GM11168 (cell line): ENCODE data around the gene SFTPB.
"Not testable (repeated sequence)": the region's sequence is repeated elsewhere in the genome, so short reads cannot be mapped to it uniquely, and the experiment has no call there.

Source experiments
- in situ Hi-C: fragments of 300-500 bp; cut with MboI; formaldehyde crosslinking; loops from one replicate; pipeline ENCODE4 v1.12.0; 2022; ENCODE audit warnings: low sequenced_read_pairs; ENCODE audit not compliant: unreplicated experiment

The SFTPB gene

GRCh38 chr2:85660301-85660700, 7.7 kb downstream of the SFTPB start:
- in situ Hi-C loops = not testable (repeated sequence)

- in situ Hi-C loops = no loop called here
Measured at GRCh38 chr2:85659324-85659981, 8.5 kb downstream of the SFTPB start.

DNA sequence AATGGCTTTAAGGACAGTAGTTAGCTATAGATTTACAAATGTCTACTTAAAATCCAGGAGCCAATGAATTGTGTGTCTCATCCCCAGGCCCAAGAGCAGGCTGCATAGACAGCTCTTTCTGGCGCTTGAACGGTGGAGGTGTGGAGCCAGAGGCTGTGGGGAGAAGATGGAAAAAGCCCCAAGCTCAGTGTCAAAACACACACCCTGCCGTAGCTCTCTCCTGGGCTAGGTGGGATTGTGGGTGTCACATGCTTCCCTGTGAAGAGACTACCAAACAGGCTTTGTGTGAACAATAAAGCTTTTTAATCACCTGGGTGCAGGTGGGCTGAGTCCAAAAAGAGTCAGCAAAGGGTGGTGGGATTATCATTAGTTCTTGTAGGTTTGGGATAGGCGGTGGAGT, 10.6 kb downstream of the SFTPB start:
- in situ Hi-C loops = not testable (repeated sequence)

GRCh38 chr2:85656468-85656867, 11.5 kb downstream of the SFTPB start:
- in situ Hi-C loops = no loop called here

DNA sequence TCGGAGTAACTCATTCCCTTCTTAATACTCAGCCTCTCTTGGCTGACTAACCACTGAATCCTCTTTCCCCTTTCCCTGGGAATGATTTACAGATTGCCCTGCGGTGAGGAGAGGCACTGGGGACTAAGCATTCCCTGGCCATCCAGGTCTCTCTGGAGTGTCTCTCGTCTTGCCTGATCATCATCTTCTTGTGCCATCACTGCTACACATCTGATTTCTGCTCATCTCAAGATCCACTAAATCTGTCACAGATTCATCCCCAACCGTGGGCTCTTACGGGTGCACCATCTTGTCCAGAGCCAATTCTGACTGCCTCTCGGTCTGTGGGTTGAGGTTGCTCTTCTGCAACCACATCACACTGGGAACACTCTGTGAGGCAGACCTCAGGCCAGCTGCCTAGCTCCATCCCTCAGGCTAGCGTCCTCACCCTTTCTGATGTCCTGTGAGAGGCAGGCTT, 12.0 kb downstream of the SFTPB start:
- in situ Hi-C loops = no loop called here

- in situ Hi-C loops = no loop called here
Measured at GRCh38 chr2:85653996-85654395, 14.0 kb downstream of the SFTPB start.

GRCh38 chr2:85652056-85652455, 15.9 kb downstream of the SFTPB start:
- in situ Hi-C loops = no loop called here

DNA sequence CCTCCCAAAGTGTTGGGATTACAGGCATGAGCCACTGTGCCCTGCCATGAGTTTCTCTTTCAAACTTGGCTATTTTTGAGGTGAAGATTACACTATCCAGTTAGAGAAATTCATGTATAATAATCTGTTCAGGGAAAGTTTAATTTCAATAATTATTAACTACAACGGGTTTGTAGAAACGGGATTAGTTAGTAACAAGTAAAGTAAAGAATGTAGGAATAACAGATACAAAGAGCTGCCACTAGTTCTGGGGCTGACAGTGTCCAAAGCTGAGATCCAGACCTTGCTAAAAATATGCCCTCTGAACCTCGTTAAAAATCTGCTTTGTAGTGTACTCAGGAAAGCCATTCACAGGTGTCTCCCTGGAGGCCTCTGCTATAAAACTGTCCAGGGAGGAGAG, 16.9 kb downstream of the SFTPB start:
- in situ Hi-C loops = no loop called here

DNA sequence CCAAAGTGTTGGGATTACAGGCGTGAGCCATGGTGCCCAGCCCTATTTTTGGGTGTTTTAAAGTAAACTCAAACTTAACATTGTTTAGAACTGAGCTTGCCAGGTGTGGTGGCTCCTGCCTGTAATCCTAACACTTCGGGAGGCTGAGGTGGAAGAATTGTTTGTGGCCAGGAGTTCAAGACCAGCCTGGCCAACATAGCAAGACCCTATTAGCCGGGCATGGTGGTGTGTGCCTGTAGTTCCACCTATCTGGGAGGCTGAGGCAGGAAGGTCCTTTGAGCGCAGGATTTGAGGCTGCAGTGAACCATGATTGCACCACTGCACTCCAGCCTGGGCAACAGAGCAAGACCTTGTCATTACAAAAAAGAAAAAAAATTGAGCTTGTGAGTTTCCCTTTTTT, 17.5 kb downstream of the SFTPB start:
- in situ Hi-C loops = no loop called here

DNA sequence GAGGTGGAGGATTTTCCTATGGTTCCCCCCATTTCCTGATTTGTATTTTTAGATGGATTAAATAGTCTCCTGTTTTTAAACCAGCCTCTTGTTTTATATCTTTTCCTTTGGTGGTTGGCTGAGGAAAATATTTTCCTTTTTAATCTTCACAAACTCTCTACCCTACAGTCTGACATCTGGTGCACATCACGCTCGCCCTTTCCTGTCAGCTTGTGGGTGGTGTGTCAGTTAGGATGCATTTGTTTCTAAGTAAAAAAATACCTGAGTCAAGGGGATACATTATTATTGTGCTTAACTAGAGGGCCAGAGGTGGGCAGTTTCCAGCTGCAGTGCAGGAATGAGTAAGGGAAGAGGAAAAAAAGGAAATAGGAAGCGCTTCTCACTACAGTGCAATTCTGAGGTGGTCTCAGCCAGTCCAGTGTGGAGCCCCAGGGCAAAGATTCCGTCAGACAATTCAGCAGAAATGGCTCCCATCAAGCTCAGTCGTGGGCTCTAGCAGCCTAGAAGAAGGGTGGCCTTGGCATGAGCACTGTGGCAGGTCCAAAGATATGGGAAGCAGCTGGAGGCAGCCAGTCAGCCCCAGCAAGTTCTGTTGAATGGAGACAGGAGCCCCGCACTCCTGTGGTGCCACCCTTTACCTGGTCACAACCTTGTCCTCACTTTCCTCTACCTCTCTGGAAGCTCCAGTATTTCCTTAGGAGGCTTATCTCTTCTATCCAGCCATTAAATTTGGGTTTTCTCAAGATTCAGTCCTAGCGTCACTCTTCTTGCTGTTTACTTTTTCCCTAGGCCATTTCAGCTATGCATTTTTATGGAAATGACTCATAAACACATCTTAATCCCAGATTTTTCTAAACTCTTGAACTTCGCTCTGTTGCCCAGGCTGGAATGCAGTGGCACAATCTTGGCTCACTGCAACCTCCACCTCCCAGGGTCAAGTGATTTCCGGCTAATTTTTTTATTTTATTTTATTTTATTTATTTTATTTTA, 18.5 kb downstream of the SFTPB start:
- in situ Hi-C loops = no loop called here

DNA sequence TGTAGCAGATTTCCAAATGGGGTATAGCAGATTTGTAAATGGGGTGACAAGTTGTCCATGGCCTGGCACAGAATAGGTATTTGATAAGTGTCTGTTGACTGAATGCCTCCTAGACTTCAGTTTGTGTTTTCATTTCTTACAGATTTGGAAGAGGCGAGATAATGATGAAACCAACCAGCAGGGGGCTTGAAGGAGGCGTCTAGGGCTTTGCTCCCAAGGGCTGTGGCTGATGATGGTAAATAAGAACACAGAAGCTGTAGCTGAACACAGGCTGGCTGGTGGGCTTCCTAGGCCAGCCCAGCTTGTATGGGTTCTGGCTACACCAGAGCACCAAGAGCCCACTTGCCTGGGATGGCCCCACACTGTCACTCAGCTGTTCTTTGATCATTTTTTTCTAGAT, 19.4 kb downstream of the SFTPB start:
- in situ Hi-C loops = no loop called here

DNA sequence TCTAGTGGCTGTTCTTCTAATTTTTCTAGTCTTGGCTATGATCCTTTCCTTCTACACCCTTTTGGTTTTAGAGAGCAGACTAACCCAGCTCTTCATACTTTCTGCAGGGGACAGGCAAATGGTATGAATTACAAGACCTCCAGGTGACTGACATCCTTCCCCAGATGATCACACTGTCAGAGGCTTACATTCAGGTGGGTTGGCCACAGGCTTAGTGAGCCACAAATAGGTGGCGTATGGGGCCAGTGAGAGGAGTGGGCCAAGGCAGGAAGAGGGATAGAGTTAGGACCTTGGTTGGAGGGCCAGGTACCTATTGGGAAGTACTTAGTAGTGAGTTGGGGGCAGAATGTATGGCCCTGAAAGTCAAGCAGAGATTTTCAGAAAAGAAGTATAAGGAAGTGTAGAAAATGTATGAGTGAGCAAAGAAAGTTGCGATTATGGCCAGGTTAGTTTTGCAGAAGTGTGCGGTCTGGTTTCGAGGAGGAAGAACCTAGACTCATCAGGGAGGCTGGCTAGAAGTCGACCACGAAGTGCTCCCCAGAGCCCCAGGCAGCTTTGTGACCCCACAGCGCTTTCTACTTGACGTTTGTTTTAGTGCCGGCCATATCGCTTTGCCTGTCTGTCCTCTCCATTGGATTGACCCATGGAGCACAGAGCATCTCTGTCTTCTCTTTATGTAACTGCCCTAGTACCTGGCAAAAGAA, 20.0 kb downstream of the SFTPB start:
- in situ Hi-C loops = no loop called here

DNA sequence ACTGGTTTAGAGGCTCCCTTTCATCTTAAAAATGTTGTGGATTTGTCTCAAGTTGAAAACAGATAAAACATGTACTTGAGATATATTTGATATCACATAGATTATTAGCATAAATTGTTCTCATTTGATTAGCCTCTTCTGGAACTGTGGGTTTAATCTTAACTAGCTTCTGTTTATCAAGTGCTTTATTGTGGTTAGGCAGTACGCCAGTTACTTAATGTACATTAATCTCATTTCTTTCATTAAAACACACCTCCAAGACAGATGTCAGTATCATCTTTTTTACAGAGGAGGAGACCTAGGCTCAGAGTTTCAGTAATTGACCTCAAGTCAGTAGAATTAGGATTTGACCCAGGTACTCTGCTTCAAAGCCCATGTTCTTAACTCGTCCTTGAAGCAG, 21.8 kb downstream of the SFTPB start:
- in situ Hi-C loops = no loop called here

DNA sequence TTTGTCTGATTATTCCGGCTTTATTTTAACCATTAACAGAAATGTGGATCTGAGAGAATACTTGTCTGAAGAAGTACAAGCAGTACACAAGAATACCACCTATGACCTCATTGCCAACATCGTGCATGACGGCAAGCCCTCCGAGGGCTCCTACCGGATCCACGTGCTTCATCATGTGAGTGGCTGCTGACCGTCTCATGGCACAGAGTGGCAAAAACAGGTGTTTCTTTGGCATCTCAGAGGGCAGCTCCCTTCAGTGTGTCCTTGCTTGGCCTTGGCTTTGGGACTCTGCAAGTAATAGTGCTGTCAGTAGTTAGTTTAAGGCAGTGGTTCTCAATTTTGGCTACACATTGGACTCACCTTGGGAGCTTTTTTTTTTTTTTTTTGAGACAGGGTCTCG, 23.1 kb downstream of the SFTPB start:
- in situ Hi-C loops = no loop called here

DNA sequence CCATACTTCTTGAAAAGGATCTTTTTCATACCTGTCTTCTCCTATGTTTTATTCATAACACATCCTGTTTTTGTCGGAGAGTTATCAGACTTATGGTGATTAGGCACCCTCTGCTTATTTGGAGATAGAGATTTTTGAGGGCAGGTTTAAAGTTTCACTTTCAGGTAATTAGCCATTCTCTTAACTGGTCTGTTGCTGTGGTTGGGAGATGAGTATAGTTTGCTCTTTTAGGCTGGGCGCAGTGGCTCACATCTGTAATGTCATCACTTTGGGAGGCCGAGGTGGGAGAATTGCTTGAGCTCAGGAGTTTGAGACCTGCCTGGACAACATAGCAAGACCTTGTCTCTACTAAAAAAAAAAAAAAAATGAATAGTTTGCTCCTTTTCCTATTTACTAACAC, 25.3 kb downstream of the SFTPB start:
- in situ Hi-C loops = no loop called here

GRCh38 chr2:85635636-85636035, 32.4 kb downstream of the SFTPB start:
- in situ Hi-C loops = no loop called here

GRCh38 chr2:85635011-85635410, 33.0 kb downstream of the SFTPB start:
- in situ Hi-C loops = no loop called here

DNA sequence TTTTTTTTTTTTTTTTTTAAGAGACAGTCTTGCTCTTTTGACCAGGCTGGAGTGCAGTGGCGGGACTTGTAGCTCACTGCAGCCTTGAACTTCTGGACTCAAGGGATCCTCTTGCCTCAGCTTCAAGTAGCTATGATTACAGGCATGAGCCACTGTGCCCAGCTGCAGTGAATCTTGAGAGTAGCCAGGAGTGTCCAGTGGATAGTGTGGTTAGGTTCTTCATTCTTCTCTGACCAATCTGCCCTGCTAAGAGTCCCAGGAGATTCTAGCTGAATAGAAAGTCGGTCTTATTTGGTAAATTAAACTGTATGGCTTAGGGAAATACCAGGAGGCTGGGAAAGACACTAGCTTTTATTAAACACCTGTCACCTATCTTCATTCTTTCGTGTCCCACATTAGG, 36.7 kb downstream of the SFTPB start:
- in situ Hi-C loops = no loop called here

GRCh38 chr2:85628658-85629057, 39.3 kb downstream of the SFTPB start:
- in situ Hi-C loops = no loop called here

- in situ Hi-C loops = no loop called here
Measured at GRCh38 chr2:85623991-85624390, 44.0 kb downstream of the SFTPB start.

DNA sequence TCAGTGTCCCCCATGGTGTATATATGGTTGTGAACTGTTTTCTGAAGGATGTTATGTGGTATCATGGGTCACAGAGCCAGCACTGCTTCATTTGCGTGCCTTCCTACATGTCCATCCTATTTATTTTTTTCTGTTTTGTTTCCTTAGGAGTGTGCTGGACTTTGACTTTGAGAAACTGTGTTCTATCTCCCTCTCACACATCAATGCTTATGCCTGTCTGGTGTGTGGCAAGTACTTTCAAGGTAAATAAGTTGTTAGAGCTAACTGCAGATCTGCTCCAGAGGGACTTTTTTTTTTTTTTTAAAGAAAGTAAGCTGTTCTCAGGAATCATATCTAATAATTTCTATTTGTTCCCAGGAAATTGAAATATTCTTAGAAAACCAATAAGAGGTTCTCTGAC, 46.7 kb downstream of the SFTPB start:
- in situ Hi-C loops = no loop called here
